Endothelial cell of umbilical vein (primary cell): Measurements from ENCODE around the gene POTEG. TPM values are rescaled to one million over a fixed set of nuclear protein-coding genes. Genes with fewer than 3 reads are reported as not detected.
"Not testable (repeated sequence)": the region's sequence is repeated elsewhere in the genome, so short reads cannot be mapped to it uniquely, and the experiment has no call there.

Experiments used
- Bru-seq: library from RNA; stranded (reverse); fragments of 400-500 nt; gene quantifications from one replicate; lab custom pipeline; 2021; lab: Mats Ljungman, UMichigan
- BruChase-seq, 2 experiments: library from RNA; stranded (reverse); fragments of 400-500 nt; gene quantifications; one replicate each; lab custom pipeline; 2021; lab: Mats Ljungman, UMichigan
- BruUV-seq: library from RNA; stranded (reverse); fragments of 400-500 nt; replicated peaks from 2 replicates; lab custom pipeline; 2021; lab: Mats Ljungman, UMichigan
- CTCF ChIA-PET: fragments of 300-600, 350-600 bp; sonication (Branson Sonifier 250); formaldehyde crosslinking; loops from one replicate; lab custom pipeline; 2021; ENCODE audit warnings: antibody characterized with exemption, inconsistent platforms; lab: Charles Lee
- POLR2A ChIA-PET: fragments of 300-600, 350-600 bp; sonication (Branson Sonifier 250); formaldehyde crosslinking; loops from one replicate; lab custom pipeline; 2021; ENCODE audit warnings: antibody characterized with exemption, inconsistent platforms; lab: Charles Lee
- DNase-seq: peaks from one replicate; pipeline ENCODE4 v3.0.0-alpha.2; 2011; ENCODE audit warnings: low read depth, low spot score
- FAIRE-seq: peaks from 2 replicates; lab custom pipeline; 2011; peaks lifted over from hg19 to GRCh38; lab: Jason Lieb, UNC
- H2AFZ ChIP-seq: 2 replicates; pipeline ENCODE4 v1.6.0; 2012; ENCODE audit warnings: low read depth, low read length, control low read depth, inconsistent platforms
- H3K27ac ChIP-seq: 2 replicates; pipeline ENCODE4 v1.5.1; 2011; ENCODE audit warnings: low read depth, mild to moderate bottlenecking, control low read depth, low read length, moderate library complexity; ENCODE audit not compliant: insufficient read depth
- H3K27me3 ChIP-seq, 2 experiments: 2 replicates each; pipeline versions ENCODE4 v1.6.0 to v1.6.1; 2011; ENCODE audit warnings: low read length in 2 of 2, mixed read lengths in 1 of 2; ENCODE audit not compliant: control insufficient read depth in 2 of 2, insufficient read depth in 2 of 2
- H3K36me3 ChIP-seq, 2 experiments: 2 replicates in 1 of 2; 3 replicates in 1 of 2; pipeline ENCODE4 v1.5.1; 2011; ENCODE audit warnings: low read length in 2 of 2, mild to moderate bottlenecking in 1 of 2, moderate library complexity in 1 of 2; ENCODE audit not compliant: control insufficient read depth in 2 of 2, insufficient read depth in 2 of 2; ENCODE audit errors: extremely low read depth in 1 of 2
- H3K4me1 ChIP-seq: 3 replicates; pipeline ENCODE4 v1.5.1; 2011; ENCODE audit warnings: mild to moderate bottlenecking, low read length; ENCODE audit not compliant: control insufficient read depth, insufficient read depth; ENCODE audit errors: extremely low read depth
- H3K4me2 ChIP-seq: 2 replicates; pipeline ENCODE4 v1.6.1; 2011; ENCODE audit warnings: low read length, control low read depth, mixed read lengths; ENCODE audit not compliant: insufficient read depth
- H3K4me3 ChIP-seq, 3 experiments: fragments of 200-600 bp in 1 of 3; sonication (generic), shearing (Covaris generic) in 1 of 3; replicated peaks in 1 of 3; 2 replicates each; pipeline ENCODE4 v1.5.1; 2011 to 2016; ENCODE audit warnings: control low read depth in 3 of 3, low read length in 3 of 3, mild to moderate bottlenecking in 2 of 3, inconsistent platforms in 1 of 3, low read depth in 1 of 3, moderate library complexity in 1 of 3; ENCODE audit not compliant: insufficient read depth in 1 of 3
- H3K79me2 ChIP-seq: 2 replicates; pipeline ENCODE4 v1.6.0; 2012; ENCODE audit warnings: low read length, inconsistent platforms; ENCODE audit not compliant: control insufficient read depth, insufficient read depth
- H3K9ac ChIP-seq: replicated peaks from 2 replicates; pipeline ENCODE3; 2011; ENCODE audit warnings: low read length, control low read depth; ENCODE audit not compliant: insufficient read depth; ENCODE audit errors: extremely low read depth
- H3K9me1 ChIP-seq: replicated peaks from 3 replicates; pipeline ENCODE4 v1.6.0; 2011; ENCODE audit warnings: mild to moderate bottlenecking, low read length; ENCODE audit not compliant: control insufficient read depth, insufficient read depth; ENCODE audit errors: extremely low read depth
- H3K9me3 ChIP-seq: replicated peaks from 2 replicates; pipeline ENCODE4 v1.5.1; 2012; ENCODE audit warnings: low read length, inconsistent platforms; ENCODE audit not compliant: control insufficient read depth, insufficient read depth
- H4K20me1 ChIP-seq: replicated peaks from 2 replicates; pipeline ENCODE3; 2011; ENCODE audit warnings: mild to moderate bottlenecking, low read length; ENCODE audit not compliant: control insufficient read depth, insufficient read depth; ENCODE audit errors: extremely low read depth
- dilution Hi-C: fragments of 300-500 bp; cut with MboI; formaldehyde crosslinking; loops from one replicate; pipeline ENCODE4 v1.15.0; 2019; ENCODE audit warnings: low sequenced_read_pairs; ENCODE audit not compliant: extremely low pct_ligation_motif_present
- intact Hi-C: fragments of 100-400 bp; cut with micrococcal nuclease; formaldehyde crosslinking; loops from one replicate; pipeline ENCODE4 v1.10.0; 2022
- long read RNA-seq: library from polyadenylated mRNA; stranded (forward); transcript quantifications from one replicate; pipeline ENCODE4 v2.0.0, GENCODE V29; 2021
- polyA minus RNA-seq, 3 experiments: library from RNA; depleted of rRNA, polyadenylated mRNA; stranded (reverse); fragments of >200 nt; gene quantifications; 1 replicate in 1 of 3; 2 replicates in 2 of 3; pipeline ENCODE4 v1.2.3, GENCODE V29; 2011
- polyA plus RNA-seq, 4 experiments: library from polyadenylated mRNA; depleted of rRNA in 3 of 4; stranded (reverse) in 3 of 4; unstranded in 1 of 4; fragments of >200 nt; gene quantifications; 2 replicates each; pipeline versions ENCODE4 v1.2.1 to v1.2.3, GENCODE V29; 2011 to 2012; ENCODE audit warnings: missing spikeins in 1 of 4
- total RNA-seq: library from RNA; stranded (reverse); gene quantifications from 2 replicates; pipeline ENCODE4 v1.2.3, GENCODE V29; 2021

The POTEG gene
- not detected in 2 replicates for total RNA-seq
- polyA plus RNA-seq: not detected in 2 replicates
- polyA plus RNA-seq (2011; cell fraction: cytosol; rRNA removed): not detected in 2 replicates
- polyA plus RNA-seq (2011; cell fraction: nucleus; rRNA removed): not detected in 2 replicates
- not detected in 2 replicates for polyA plus RNA-seq (2012)
- polyA minus RNA-seq: not detected in 2 replicates
- not detected for polyA minus RNA-seq (2011; cell fraction: cytosol; rRNA and poly(A)+ RNA removed)
- not detected in 2 replicates for polyA minus RNA-seq (2011; cell fraction: nucleus; rRNA and poly(A)+ RNA removed)
- Bru-seq, nascent RNA: not detected
- not detected for BruChase-seq, experiment 1, labeled RNA remaining after a 6-hour chase
- BruChase-seq, experiment 2, labeled RNA remaining after a 2-hour chase: not detected
- long read RNA-seq: 0 reads

- CTCF ChIA-PET, BruUV-seq: not testable (repeated sequence)
Observed at GRCh38 chr14:19434241-19434640, at the start of gene POTEG. POTEG (minus strand) TSS chr14:19434341; CDS start chr14:19434289, 52 bp downstream.

GRCh38 chr14:19482093-19482492 is 48.0 kb upstream of the POTEG start:
- H3K9me1 ChIP-seq, H3K9ac ChIP-seq, H3K4me2 ChIP-seq, H2AFZ ChIP-seq, DNase-seq, intact Hi-C loops, H3K9me3 ChIP-seq, CTCF ChIA-PET, H3K79me2 ChIP-seq, POLR2A ChIA-PET, BruUV-seq, H3K36me3 ChIP-seq, H3K4me1 ChIP-seq, H3K4me3 ChIP-seq, H4K20me1 ChIP-seq, dilution Hi-C loops, H3K27ac ChIP-seq, H3K27me3 ChIP-seq, FAIRE-seq: not testable (repeated sequence)

More at GRCh38 chr14:19434241-19434640, at the start of gene POTEG:
- H3K9me1 ChIP-seq, H3K9ac ChIP-seq, H3K27me3 ChIP-seq, H3K4me3 ChIP-seq, DNase-seq, H3K4me1 ChIP-seq, H2AFZ ChIP-seq, H3K9me3 ChIP-seq, H3K36me3 ChIP-seq, H4K20me1 ChIP-seq, intact Hi-C loops, H3K79me2 ChIP-seq, H3K4me2 ChIP-seq, FAIRE-seq, POLR2A ChIA-PET, H3K27ac ChIP-seq, dilution Hi-C loops: not testable (repeated sequence)

- H3K9me3 ChIP-seq, H2AFZ ChIP-seq, H3K79me2 ChIP-seq, H3K9ac ChIP-seq, H4K20me1 ChIP-seq, H3K4me2 ChIP-seq, dilution Hi-C loops, CTCF ChIA-PET, BruUV-seq, H3K9me1 ChIP-seq, H3K27ac ChIP-seq, FAIRE-seq, H3K36me3 ChIP-seq, H3K4me1 ChIP-seq, POLR2A ChIA-PET, intact Hi-C loops, H3K4me3 ChIP-seq, H3K27me3 ChIP-seq, DNase-seq: not testable (repeated sequence)
Observed at GRCh38 chr14:19481421-19481820, 47.3 kb upstream of the POTEG start.

- H3K9me1 ChIP-seq, CTCF ChIA-PET, FAIRE-seq, H3K9me3 ChIP-seq, H4K20me1 ChIP-seq, H3K79me2 ChIP-seq, intact Hi-C loops, dilution Hi-C loops, H2AFZ ChIP-seq, H3K36me3 ChIP-seq, H3K27me3 ChIP-seq, H3K4me2 ChIP-seq, H3K9ac ChIP-seq, H3K4me3 ChIP-seq, DNase-seq, BruUV-seq, POLR2A ChIA-PET, H3K27ac ChIP-seq, H3K4me1 ChIP-seq: not testable (repeated sequence)
Observed at GRCh38 chr14:19480491-19480890, 46.4 kb upstream of the POTEG start.
